ENCODE data around the gene TLR1.
A peak's percentile ranks its signal among the peaks of the same experiment; 100 is the strongest.
"Not testable (repeated sequence)": the region's sequence is repeated elsewhere in the genome, so short reads cannot be mapped to it uniquely, and the experiment has no call there.

TLR1 gene

DNA sequence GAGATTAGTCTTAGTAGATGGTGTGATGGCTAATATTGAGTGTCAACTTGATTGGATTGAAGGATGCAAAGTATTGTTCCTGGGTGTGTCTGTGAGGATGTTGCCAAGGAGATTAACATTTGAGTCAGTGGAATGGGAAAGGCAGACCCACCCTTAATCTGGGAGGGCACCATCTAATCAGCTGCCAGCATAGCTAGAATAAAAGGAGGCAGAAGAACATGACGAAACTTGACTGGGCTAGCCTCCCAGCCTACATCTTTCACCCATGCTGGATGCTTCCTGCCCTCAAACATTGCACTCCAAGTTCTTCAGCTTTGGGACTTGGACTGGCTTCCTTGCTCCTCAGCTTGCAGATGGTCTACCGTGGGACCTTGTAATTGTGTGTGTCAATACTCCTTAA lies 34.3 kb downstream of the TLR1 start:
- DNase-seq = not testable (repeated sequence)

GRCh38 chr4:38769857-38770256 lies 34.7 kb downstream of the TLR1 start:
- no peak for DNase-seq

DNA sequence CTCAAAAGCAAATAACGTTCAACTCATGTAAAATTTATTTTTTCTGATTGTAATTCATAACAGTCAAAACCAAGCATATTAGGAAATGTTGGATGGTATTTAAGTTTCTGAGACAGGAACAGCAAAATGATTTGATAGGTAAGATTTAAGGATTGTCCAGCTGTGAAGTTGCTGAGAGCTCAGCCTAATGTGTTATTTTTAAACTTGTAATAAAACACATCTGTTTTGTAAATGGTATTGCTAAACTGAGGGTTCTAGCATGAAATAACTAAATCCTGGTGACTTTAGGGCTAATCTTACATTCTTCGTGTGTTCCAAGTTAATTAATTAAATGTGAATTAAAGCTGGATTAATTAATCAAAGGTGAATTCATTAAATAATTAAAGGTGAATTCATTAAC lies 35.1 kb downstream of the TLR1 start:
- DNase-seq = no peak

DNA sequence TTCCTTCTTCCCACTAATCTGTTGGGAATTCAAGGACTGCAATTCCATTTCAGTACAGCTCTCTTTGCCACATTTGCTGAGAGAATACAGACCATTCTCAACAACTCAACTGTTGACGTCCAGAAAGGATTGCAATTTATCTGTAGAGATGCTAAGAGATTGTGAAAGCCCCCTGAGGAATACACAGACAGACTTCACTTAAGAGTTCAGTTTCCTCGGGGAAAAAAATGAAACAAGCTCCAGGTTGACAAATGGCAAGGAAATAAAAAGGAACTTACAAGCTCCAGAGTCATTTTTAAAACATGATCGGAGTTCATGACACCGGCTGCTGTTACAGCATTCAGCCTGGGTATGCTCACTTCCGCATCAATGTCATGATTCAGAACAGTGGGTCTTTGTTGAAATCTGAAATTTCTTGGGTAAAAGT lies 35.6 kb downstream of the TLR1 start:
- DNase-seq = no peak

DNA sequence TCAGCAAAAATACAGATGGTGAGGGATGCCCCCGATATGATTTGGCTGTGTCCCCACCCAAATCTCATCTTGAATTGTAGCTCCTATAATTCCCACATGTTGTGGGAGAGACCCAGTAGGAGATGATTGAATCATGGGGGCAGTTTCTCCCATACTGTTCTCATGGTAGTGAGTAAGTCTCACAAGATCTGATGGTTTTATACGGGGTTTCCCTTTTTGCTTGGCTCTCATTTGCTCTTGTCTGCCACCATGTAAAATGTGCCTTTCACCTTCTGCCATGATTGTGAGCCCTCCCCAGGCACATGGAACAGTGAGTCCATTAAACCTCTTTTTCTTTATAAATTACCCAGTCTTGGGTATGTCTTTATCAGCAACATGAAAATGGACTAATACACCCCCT lies 37.7 kb downstream of the TLR1 start:
- not testable (repeated sequence) for DNase-seq

DNA sequence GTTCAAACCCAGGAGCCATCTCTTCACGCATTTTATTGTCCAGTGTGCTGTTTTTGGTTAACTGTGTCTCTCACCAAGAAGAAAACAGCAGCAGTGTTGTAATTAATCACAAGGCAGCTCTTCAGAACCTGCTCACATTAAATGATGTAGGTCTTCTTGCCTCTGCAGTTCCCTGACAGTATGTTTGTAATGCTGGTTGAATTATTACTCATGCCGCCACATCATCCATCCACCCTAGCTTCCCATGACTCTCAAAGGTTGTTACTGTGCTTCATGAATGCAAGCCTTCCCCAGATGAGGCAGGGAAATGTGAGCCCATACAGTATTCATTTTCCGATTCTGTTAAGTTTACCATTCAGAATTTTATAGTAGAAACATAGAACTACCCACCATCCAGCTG lies 39.2 kb downstream of the TLR1 start:
- no peak for DNase-seq

DNA sequence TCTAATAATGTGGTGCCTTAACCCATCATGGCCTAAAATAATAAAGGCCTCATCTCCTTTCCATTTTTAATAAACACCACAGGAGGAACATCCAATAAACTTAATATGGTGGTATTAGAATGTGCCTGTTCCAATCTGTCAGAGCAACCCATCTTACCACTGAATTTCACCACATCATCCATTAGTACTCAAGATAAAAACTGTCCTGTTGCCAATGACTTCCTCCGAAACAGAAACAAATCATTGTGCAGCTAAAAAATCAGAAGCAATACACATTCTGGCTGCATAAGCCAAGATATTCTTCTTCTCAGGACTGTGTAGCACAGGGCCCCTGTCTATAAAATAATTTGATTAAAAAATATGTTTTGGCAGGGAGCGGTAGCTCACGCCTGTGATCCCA lies 40.3 kb downstream of the TLR1 start:
- no peak for DNase-seq

- DNase-seq = no peak
Measured at GRCh38 chr4:38762560-38762959, 42.0 kb downstream of the TLR1 start.

- DNase-seq = no peak
Measured at GRCh38 chr4:38759790-38760122, 44.8 kb downstream of the TLR1 start.

DNA sequence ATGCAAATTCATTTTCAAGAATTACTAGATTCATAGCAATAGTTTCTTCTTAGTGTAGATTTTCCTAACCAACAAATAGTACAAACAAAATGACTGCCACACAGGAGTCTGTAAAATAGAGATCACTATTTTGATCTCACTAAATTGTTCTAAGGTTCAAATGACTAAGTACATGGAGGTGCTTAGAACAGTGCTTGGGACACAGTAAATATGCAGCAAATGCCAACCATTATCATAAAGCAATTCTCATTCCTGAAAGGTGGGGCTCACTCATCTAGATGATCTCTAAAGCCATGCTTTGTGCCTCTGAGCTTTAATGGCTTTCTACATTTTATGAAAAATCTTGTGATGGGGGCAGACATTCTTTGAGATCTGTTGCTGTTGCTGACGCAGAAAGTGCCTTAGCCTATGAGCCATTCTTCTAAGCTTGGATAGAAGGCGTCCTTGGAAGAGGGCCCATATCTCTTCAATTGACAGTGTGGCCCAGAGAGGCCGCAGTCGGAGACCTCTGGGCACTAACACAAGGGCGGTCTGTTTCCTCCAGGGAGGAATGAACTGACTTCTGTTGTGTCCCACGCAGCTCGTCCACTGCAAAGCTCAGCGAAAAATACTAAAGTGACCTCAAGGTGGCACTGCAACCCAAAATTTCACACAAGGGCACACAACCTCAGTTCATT lies 45.3 kb downstream of the TLR1 start:
- peak; percentile 9 for DNase-seq

DNA sequence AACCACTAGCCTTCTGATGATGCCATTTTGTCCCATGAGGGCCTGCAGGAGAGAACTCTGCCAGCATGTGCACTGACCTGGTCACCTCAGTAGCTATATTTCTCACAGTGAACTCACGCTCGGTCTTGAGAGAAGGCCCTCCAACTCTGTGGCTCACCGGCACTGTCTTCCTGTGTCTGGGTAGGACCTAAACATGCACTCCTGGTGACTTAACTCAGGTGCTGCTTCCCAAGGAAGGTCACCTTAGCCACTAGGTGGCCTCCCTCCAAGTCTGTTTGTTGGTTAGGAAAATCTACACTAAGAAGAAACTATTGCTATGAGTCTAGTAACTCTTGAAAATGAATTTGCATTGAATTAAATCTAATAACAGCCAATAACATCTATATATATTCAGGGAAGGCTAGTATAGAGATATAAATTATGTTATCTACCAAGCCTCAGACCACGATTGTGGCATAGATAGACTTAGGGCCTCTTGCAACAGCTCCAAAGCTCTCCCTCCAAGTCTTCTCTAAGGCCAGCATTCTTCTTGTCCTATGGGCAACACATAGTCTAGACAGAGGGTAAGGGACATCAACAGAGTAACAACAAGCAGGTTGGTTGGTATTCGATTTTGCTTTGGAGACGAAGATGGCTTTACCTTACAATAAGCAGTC lies 46.5 kb downstream of the TLR1 start:
- no peak for DNase-seq

GRCh38 chr4:38752941-38753806 lies 51.4 kb downstream of the TLR1 start:
- peak; percentile 88 for DNase-seq

GRCh38 chr4:38752372-38752940 lies 52.1 kb downstream of the TLR1 start:
- no peak for DNase-seq

DNA sequence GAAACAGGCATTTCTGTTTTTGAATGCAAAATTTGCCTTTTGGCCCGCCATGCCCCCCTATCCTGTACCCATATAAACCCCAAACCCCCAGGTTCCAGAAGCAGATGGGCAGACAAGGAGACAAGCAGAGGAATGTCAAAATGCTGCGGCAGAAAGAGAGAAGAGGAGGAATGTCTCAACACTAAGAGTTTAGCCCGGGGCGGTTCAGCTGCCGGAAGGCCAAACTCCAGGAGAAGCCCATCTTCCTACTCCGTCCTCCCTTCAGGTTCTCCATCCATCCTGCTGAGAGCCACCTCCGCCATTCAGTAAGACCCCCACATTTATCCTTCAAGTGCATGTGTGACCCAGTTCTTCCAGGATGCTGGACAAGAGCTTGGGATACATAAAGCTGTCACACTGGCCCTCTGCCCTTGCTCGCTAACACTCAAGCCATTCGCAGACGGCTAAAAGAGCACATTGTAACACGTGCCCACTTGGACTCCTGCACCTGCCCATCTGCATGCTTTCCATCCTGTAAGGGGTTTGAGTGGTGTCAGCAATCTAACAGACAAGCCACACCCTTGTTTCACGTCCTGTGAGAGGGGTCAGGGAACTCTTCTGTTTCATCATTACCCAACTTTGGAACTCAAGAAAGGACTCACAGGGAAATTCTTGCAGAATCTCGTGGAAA lies 53.1 kb downstream of the TLR1 start:
- no peak for DNase-seq

DNA sequence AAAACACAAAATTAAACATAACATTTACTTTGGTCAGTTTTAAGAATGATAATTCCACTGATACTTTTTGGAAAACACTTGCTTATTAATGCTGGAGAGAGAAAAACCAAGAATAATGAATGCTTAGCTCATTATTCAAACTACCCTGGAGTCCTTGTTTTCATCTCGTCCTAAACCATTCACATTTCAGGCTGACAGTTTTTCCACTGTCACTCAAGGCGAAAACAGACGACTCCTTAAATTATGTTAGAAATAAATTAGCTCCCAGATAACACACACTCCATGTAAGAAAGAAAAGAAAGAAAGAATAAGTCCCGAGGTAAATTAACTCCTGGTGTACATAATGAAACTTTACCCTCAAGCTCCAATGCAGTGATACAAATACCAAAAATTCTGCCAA lies 55.3 kb downstream of the TLR1 start:
- DNase-seq = no peak

DNA sequence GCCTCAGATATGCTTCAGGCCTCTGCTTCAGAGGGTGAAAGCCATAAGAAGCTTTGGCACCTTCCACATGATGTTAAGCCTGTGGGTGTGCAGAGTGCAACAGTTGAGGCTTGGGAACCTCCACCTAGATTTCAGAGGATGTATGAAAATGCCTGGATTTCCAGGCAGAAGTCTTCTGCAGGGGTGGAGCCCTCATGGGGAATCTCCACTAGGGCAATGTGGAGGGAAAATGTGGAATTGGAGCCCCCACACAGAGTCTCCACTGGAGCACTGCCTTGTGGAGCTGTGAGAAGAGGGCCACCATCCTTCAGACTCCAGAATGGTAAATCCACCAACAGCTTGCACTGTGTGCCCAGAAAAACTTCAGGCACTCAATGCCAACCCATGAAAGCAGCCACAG lies 57.0 kb downstream of the TLR1 start:
- no peak for DNase-seq
